GM12891 (cell line): ENCODE results near the gene POLR2H.

ENCODE experiments used
- DNase-seq: peaks from one replicate; pipeline ENCODE4 v3.0.0; 2011; ENCODE audit warnings: low spot score; ENCODE audit not compliant: insufficient read length
- FAIRE-seq: peaks from 2 replicates; lab custom pipeline; 2011; peaks lifted over from hg19 to GRCh38; lab: Jason Lieb, UNC
- PAX5 ChIP-seq: IDR thresholded peaks from 2 replicates; pipeline ENCODE4 v1.6.1; 2011; ENCODE audit warnings: low read length, moderate library complexity, mild to moderate bottlenecking; ENCODE audit not compliant: insufficient read depth, severe bottlenecking
- POLR2A ChIP-seq: IDR thresholded peaks from 2 replicates; pipeline ENCODE4 v1.6.1; 2011; ENCODE audit warnings: low read depth, low read length, control low read depth
- POLR2AphosphoS5 ChIP-seq: IDR thresholded peaks from 2 replicates; pipeline ENCODE4 v1.6.1; 2011; ENCODE audit warnings: low read depth, low read length, control low read depth
- POU2F2 ChIP-seq: IDR thresholded peaks from 2 replicates; pipeline ENCODE4 v1.6.1; 2011; ENCODE audit warnings: low read depth, mild to moderate bottlenecking, control low read depth, low read length, moderate library complexity
- SPI1 ChIP-seq: IDR thresholded peaks from 2 replicates; pipeline ENCODE4 v1.6.1; 2011; ENCODE audit warnings: low read depth, low read length, control low read depth
- TAF1 ChIP-seq: IDR thresholded peaks from 2 replicates; pipeline ENCODE4 v1.6.1; 2011; ENCODE audit warnings: low read depth, low read length, control low read depth

Gene POLR2H

GRCh38 chr3:184380185-184380626, 18.7 kb downstream of the POLR2H start:
- no peak for FAIRE-seq
- TF ChIP-seq SPI1 (no peak), TAF1 (no peak), POLR2A (no peak), POLR2AphosphoS5 (no peak), PAX5 (no peak), POU2F2 (no peak)

GRCh38 chr3:184380627-184381260, 19.2 kb downstream of the POLR2H start:
- no peak for FAIRE-seq

More at GRCh38 chr3:184380185-184380626, 18.7 kb downstream of the POLR2H start:
- peak; percentile 56 for DNase-seq

GRCh38 chr3:184381261-184382224, 20.0 kb downstream of the POLR2H start:
- no peak for FAIRE-seq
- no peak for DNase-seq
- TF ChIP-seq POLR2A (no peak), TAF1 (no peak), PAX5 (no peak), POLR2AphosphoS5 (no peak), POU2F2 (no peak)

More at GRCh38 chr3:184380627-184381260, 19.2 kb downstream of the POLR2H start:
- no peak for TF ChIP-seq PAX5
- TF ChIP-seq SPI1: no peak
- TF ChIP-seq POLR2A: no peak
- no peak for TF ChIP-seq POU2F2
- TF ChIP-seq TAF1: no peak
- no peak for TF ChIP-seq POLR2AphosphoS5
- no peak for DNase-seq

GRCh38 chr3:184382326-184383032, 21.0 kb downstream of the POLR2H start:
- FAIRE-seq (no peak), DNase-seq (no peak)
- no peak for TF ChIP-seq PAX5
- no peak for TF ChIP-seq SPI1
- TF ChIP-seq POLR2AphosphoS5: no peak
- TF ChIP-seq POLR2A: no peak
- no peak for TF ChIP-seq TAF1
- TF ChIP-seq POU2F2: no peak

GRCh38 chr3:184383033-184383740, 21.7 kb downstream of the POLR2H start:
- FAIRE-seq (no peak), DNase-seq (no peak)
- TF ChIP-seq PAX5 (no peak), POLR2AphosphoS5 (no peak), POLR2A (no peak), SPI1 (no peak), TAF1 (no peak), POU2F2 (no peak)

GRCh38 chr3:184384342-184384741, 22.8 kb downstream of the POLR2H start:
- DNase-seq: no peak
- no peak for FAIRE-seq
- TF ChIP-seq POLR2A: no peak
- TF ChIP-seq SPI1: no peak
- no peak for TF ChIP-seq POLR2AphosphoS5
- TF ChIP-seq POU2F2: no peak
- no peak for TF ChIP-seq PAX5
- TF ChIP-seq TAF1: no peak

GRCh38 chr3:184384856-184385422, 23.4 kb downstream of the POLR2H start:
- FAIRE-seq (no peak), DNase-seq (no peak)
- TF ChIP-seq PAX5: no peak
- no peak for TF ChIP-seq SPI1
- no peak for TF ChIP-seq TAF1
- TF ChIP-seq POLR2AphosphoS5: no peak
- no peak for TF ChIP-seq POU2F2
- TF ChIP-seq POLR2A: no peak

- DNase-seq (no peak), FAIRE-seq (no peak)
- TF ChIP-seq POLR2A (no peak), POU2F2 (no peak), POLR2AphosphoS5 (no peak), PAX5 (no peak), SPI1 (no peak), TAF1 (no peak)
Measured at GRCh38 chr3:184386047-184386806, 24.7 kb downstream of the POLR2H start.
